Large intestine (tissue), 12 donors: ENCODE data around the gene GNAL. TPM values are rescaled to one million over a fixed set of nuclear protein-coding genes. Genes with fewer than 3 reads are reported as not detected.
"Not testable (repeated sequence)": the region's sequence is repeated elsewhere in the genome, so short reads cannot be mapped to it uniquely, and the experiment has no call there.

ENCODE experiments used
- DNase-seq, 2 donors: peaks; one replicate each; pipeline versions ENCODE4 v3.0.0 to v3.0.0-alpha.2; 2013
- H3K27ac ChIP-seq: one replicate; pipeline ENCODE4 v1.5.1; 2013; ENCODE audit warnings: low read length
- H3K27me3 ChIP-seq: 2 replicates; pipeline ENCODE4 v1.6.1; 2013; ENCODE audit warnings: low read length; ENCODE audit not compliant: control insufficient read depth, insufficient read depth
- H3K36me3 ChIP-seq: 2 replicates; pipeline ENCODE4 v1.6.1; 2013; ENCODE audit warnings: low read length; ENCODE audit not compliant: control insufficient read depth, insufficient read depth
- H3K4me1 ChIP-seq: one replicate; pipeline ENCODE4 v1.6.1; 2013; ENCODE audit warnings: low read length; ENCODE audit not compliant: control insufficient read depth, insufficient read depth
- H3K4me3 ChIP-seq: one replicate; pipeline ENCODE4 v1.5.1; 2013; ENCODE audit warnings: low read length
- H3K9me3 ChIP-seq: one replicate; pipeline ENCODE4 v1.6.1; 2013; ENCODE audit warnings: mild to moderate bottlenecking, low read depth, low read length, moderate library complexity; ENCODE audit not compliant: control insufficient read depth
- WGBS: methylation state at CpG from one replicate; pipeline ENCODE4 v1.1.5; 2013; ENCODE audit warnings: low lambda C conversion rate; ENCODE audit not compliant: insufficient coverage; 5-methylcytosine and 5-hydroxymethylcytosine counted together
- long read RNA-seq, 11 donors: transcript quantifications; one replicate each; lab custom pipeline, GENCODE V29; 2026
- polyA plus RNA-seq: library from polyadenylated mRNA; unstranded; fragments of 120-200 nt; gene quantifications from one replicate; pipeline ENCODE4 v1.2.1, GENCODE V29; 2013

GNAL gene
- 4.4 TPM for polyA plus RNA-seq
- long read RNA-seq, donor 1 = 0 reads
- long read RNA-seq, donor 2 = 0 reads
- long read RNA-seq, donor 3 = 0 reads
- long read RNA-seq, donor 4, partial matches to known transcripts = 0 of 1 reads
- long read RNA-seq, donor 4, other reads (novel, unspliced or antisense) = 0 of 1 reads
- long read RNA-seq, donor 5 = 0 reads
- long read RNA-seq, donor 6 = 0 reads
- long read RNA-seq, donor 7 = 0 reads
- long read RNA-seq, donor 8, partial matches to known transcripts = 12 of 25 reads
- long read RNA-seq, donor 8, other reads (novel, unspliced or antisense) = 11 of 25 reads
- long read RNA-seq, donor 9 = 0 reads
- long read RNA-seq, donor 10, partial matches to known transcripts = 0 of 1 reads
- long read RNA-seq, donor 10, other reads (novel, unspliced or antisense) = 0 of 1 reads
- long read RNA-seq, donor 11, partial matches to known transcripts = 0 of 1 reads
- long read RNA-seq, donor 11, other reads (novel, unspliced or antisense) = 0 of 1 reads

GRCh38 chr18:11688972-11689668, at the start of gene GNAL:
TSS of gene GNAL (plus strand) at chr18:11689264. CDS start at chr18:11689564, 300 bp downstream.
- Histone ChIP-seq H3K36me3 (no peaks in the 10 kb centered on the region), H3K27ac (no peak within 1 kb of the TSS), H3K9me3 (no peaks in the 10 kb centered on the region), H3K27me3 (peaks cover 40% of the 10 kb centered on the region), H3K4me1 (peaks cover 4% of the 10 kb centered on the region), H3K4me3 (peak within 1 kb of the TSS; percentile 31)
- peak; percentile 50 to 79 for DNase-seq
- WGBS = no CpG with 5 or more reads among the region's 77 CpGs

- H3K36me3 ChIP-seq, H3K27ac ChIP-seq, DNase-seq, H3K4me1 ChIP-seq, H3K27me3 ChIP-seq, H3K4me3 ChIP-seq, H3K9me3 ChIP-seq: not testable (repeated sequence)
- no CpG with 5 or more reads among the region's 23 CpGs for WGBS
Observed at GRCh38 chr18:11647310-11647709, 41.8 kb upstream of the GNAL start.

- not testable (repeated sequence) for H3K36me3 ChIP-seq, H3K9me3 ChIP-seq, H3K4me1 ChIP-seq, H3K27me3 ChIP-seq, H3K27ac ChIP-seq, DNase-seq, H3K4me3 ChIP-seq
- WGBS = 100% methylated on average over 1 of the region's 26 CpGs
Observed at GRCh38 chr18:11647804-11648203, 41.3 kb upstream of the GNAL start.

- peaks cover 9% of the 10 kb centered on the region for H3K9me3 ChIP-seq
- no peak overlapping the region for H3K4me3 ChIP-seq
- DNase-seq = no peak
- no peaks in the 10 kb centered on the region for H3K4me1 ChIP-seq
- H3K27ac ChIP-seq = no peak overlapping the region
- 100% methylated on average over 1 of the region's 4 CpGs for WGBS
- H3K36me3 ChIP-seq = no peaks in the 10 kb centered on the region
- H3K27me3 ChIP-seq = peaks cover 5% of the 10 kb centered on the region
Observed at GRCh38 chr18:11649839-11650238, 39.2 kb upstream of the GNAL start.

GRCh38 chr18:11651899-11652298, 37.2 kb upstream of the GNAL start:
- no peak for DNase-seq
- WGBS = no CpG with 5 or more reads among the region's 3 CpGs
- no peak overlapping the region for H3K4me3 ChIP-seq
- H3K36me3 ChIP-seq = no peaks in the 10 kb centered on the region
- peaks cover 9% of the 10 kb centered on the region for H3K9me3 ChIP-seq
- peaks cover 10% of the 10 kb centered on the region for H3K27me3 ChIP-seq
- no peak overlapping the region for H3K27ac ChIP-seq
- no peaks in the 10 kb centered on the region for H3K4me1 ChIP-seq

- H3K4me3 ChIP-seq = no peak overlapping the region
- 100% methylated on average over 1 of the region's 10 CpGs for WGBS
- H3K9me3 ChIP-seq = no peaks in the 10 kb centered on the region
- H3K27me3 ChIP-seq = peaks cover 10% of the 10 kb centered on the region
- H3K4me1 ChIP-seq = no peaks in the 10 kb centered on the region
- no peaks in the 10 kb centered on the region for H3K36me3 ChIP-seq
- DNase-seq = no peak
- H3K27ac ChIP-seq = no peak overlapping the region
Observed at GRCh38 chr18:11653521-11653920, 35.5 kb upstream of the GNAL start.

- Histone ChIP-seq H3K4me1 (no peaks in the 10 kb centered on the region), H3K27ac (no peak overlapping the region), H3K9me3 (no peaks in the 10 kb centered on the region), H3K27me3 (peaks cover 13% of the 10 kb centered on the region), H3K36me3 (no peaks in the 10 kb centered on the region), H3K4me3 (no peak overlapping the region)
- no CpG with 5 or more reads among the region's 32 CpGs for WGBS
- peak in 1 of 2 donors; percentile 11 for DNase-seq
Observed at GRCh38 chr18:11654736-11655605, 34.1 kb upstream of the GNAL start.

GRCh38 chr18:11655606-11655932, 33.5 kb upstream of the GNAL start:
- no peaks in the 10 kb centered on the region for H3K9me3 ChIP-seq
- WGBS = no CpG with 5 or more reads among the region's 5 CpGs

GRCh38 chr18:11657152-11657551, 31.9 kb upstream of the GNAL start:
- no peaks in the 10 kb centered on the region for H3K4me1 ChIP-seq
- no peaks in the 10 kb centered on the region for H3K9me3 ChIP-seq
- no peak for DNase-seq
- H3K36me3 ChIP-seq = no peaks in the 10 kb centered on the region
- 100% methylated on average over 3 of the region's 9 CpGs for WGBS
- H3K4me3 ChIP-seq = no peak overlapping the region
- no peak overlapping the region for H3K27ac ChIP-seq
- H3K27me3 ChIP-seq = peaks cover 14% of the 10 kb centered on the region

More at GRCh38 chr18:11655606-11655932, 33.5 kb upstream of the GNAL start:
- no peaks in the 10 kb centered on the region for H3K4me1 ChIP-seq
- H3K27ac ChIP-seq = no peak overlapping the region
- no peak for DNase-seq
- no peak overlapping the region for H3K4me3 ChIP-seq
- H3K36me3 ChIP-seq = no peaks in the 10 kb centered on the region
- peaks cover 13% of the 10 kb centered on the region for H3K27me3 ChIP-seq

- Histone ChIP-seq H3K27ac (no peak overlapping the region), H3K27me3 (peaks cover 14% of the 10 kb centered on the region), H3K4me3 (no peak overlapping the region), H3K4me1 (no peaks in the 10 kb centered on the region), H3K9me3 (no peaks in the 10 kb centered on the region), H3K36me3 (no peaks in the 10 kb centered on the region)
- WGBS = 60% methylated on average over 1 of the region's 8 CpGs
- DNase-seq = no peak
Observed at GRCh38 chr18:11657554-11657953, 31.5 kb upstream of the GNAL start.
